ENCODE data around the gene GLRX3. TPM values are rescaled to one million over a fixed set of nuclear protein-coding genes. Genes with fewer than 3 reads are reported as not detected.

GLRX3 gene
- total RNA-seq, 1 experiment from 2014 or later: 188 TPM

DNA sequence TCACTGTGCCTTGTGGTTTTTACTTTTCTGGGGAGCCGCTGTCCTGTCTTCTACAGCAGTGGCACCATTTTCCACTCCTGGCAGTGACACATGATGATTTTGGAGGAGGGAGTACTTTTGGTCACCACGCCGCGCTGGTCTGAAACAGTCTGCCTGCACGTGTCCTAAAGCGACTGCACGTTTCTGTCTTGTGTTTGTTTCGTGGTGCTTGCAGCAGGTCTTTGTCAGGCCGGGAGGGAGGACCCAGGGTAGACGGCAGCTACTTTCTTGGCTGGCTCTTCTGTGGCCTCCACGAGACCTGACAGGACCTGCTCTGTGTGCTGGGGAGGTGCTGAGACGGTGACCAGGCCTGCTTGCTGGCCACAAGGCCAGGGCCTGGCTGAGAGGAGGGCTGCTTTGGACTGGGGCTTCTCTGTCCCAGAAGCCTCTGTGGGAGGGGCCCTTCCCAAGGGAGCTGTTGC lies 82.0 kb downstream of the GLRX3 start:
- Histone ChIP-seq H3K4me3 (ENCODE audit: low read depth in 2 of 2, low read length in 2 of 2) (no peak overlapping the region), H3K36me3 (ENCODE audit: control insufficient read depth, insufficient read depth, low read length) (no peaks in the 10 kb centered on the region), H3K27ac (ENCODE audit: low read length) (no peak overlapping the region), H3K9me3 (ENCODE audit: control insufficient read depth, insufficient read depth, low read depth, low read length) (no peaks in the 10 kb centered on the region), H3K27me3 (ENCODE audit: control insufficient read depth, insufficient read depth, low read length) (no peaks in the 10 kb centered on the region), H3K4me1 (ENCODE audit: control insufficient read depth, insufficient read depth, low read length) (no peaks in the 10 kb centered on the region)
- BruUV-seq (replicated peaks): no TSS peak
- intact Hi-C loops (cut with micrococcal nuclease; ENCODE audit: unreplicated experiment) (no loop called here), in situ Hi-C loops (cut with HindIII; ENCODE audit: low pct_unique_long_range_greater_than_20kb, low sequenced_read_pairs) (no loop called here)
- ChIA-PET POLR2A (no interaction called here), CTCF (no interaction called here)
- no peak for TF ChIP-seq TCF7L2 (IDR thresholded peaks at IDR 0.05; ENCODE audit: low read depth, low read length)
- TF ChIP-seq, protein P1, sequence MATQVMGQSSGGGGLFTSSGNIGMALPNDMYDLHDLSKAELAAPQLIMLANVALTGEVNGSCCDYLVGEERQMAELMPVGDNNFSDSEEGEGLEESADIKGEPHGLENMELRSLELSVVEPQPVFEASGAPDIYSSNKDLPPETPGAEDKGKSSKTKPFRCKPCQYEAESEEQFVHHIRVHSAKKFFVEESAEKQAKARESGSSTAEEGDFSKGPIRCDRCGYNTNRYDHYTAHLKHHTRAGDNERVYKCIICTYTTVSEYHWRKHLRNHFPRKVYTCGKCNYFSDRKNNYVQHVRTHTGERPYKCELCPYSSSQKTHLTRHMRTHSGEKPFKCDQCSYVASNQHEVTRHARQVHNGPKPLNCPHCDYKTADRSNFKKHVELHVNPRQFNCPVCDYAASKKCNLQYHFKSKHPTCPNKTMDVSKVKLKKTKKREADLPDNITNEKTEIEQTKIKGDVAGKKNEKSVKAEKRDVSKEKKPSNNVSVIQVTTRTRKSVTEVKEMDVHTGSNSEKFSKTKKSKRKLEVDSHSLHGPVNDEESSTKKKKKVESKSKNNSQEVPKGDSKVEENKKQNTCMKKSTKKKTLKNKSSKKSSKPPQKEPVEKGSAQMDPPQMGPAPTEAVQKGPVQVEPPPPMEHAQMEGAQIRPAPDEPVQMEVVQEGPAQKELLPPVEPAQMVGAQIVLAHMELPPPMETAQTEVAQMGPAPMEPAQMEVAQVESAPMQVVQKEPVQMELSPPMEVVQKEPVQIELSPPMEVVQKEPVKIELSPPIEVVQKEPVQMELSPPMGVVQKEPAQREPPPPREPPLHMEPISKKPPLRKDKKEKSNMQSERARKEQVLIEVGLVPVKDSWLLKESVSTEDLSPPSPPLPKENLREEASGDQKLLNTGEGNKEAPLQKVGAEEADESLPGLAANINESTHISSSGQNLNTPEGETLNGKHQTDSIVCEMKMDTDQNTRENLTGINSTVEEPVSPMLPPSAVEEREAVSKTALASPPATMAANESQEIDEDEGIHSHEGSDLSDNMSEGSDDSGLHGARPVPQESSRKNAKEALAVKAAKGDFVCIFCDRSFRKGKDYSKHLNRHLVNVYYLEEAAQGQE (IDR thresholded peaks at IDR 0.05; ENCODE audit: insufficient read depth in 1 of 2, low read depth in 2 of 2, low read length in 1 of 2): no peak
- no peak for TF ChIP-seq POLR2AphosphoS5 (IDR thresholded peaks at IDR 0.05; ENCODE audit: low read depth, low read length)
- no peak for TF ChIP-seq SIN3A (IDR thresholded peaks at IDR 0.05; ENCODE audit: borderline replicate concordance, insufficient read depth, low read depth, low read length)
- ATAC-seq (no peak), DNase-seq (ENCODE audit: low read depth, low spot score) (no peak)

DNA sequence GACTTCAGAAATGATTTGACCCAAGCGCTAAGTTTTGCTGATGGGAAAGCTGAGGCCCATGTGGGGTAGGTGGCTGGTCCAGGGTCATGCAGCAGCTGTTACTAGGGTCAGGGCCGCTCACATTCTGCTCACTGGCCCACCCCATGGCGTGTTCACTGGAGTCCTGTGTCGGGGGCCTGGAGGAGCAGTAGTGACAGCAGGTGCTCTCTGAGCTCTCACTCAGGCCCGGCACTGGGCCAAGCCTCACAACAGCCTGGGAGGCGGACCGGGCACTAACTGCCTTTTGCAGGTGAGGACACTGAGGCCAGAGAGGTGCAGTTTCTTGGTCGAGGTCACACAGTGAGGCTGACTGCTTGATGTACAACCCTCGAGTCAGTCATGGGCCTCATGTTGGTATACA lies 82.7 kb downstream of the GLRX3 start:
- CTCF ChIA-PET: no interaction called here
- no peak for DNase-seq (ENCODE audit: low read depth, low spot score)
- no TSS peak for BruUV-seq (replicated peaks)
- in situ Hi-C loops (cut with HindIII; ENCODE audit: low pct_unique_long_range_greater_than_20kb, low sequenced_read_pairs) (no loop called here), intact Hi-C loops (cut with micrococcal nuclease; ENCODE audit: unreplicated experiment) (no loop called here)
- TF ChIP-seq SIN3A (IDR thresholded peaks at IDR 0.05; ENCODE audit: borderline replicate concordance, insufficient read depth, low read depth, low read length): no peak
- no peak for TF ChIP-seq TCF7L2 (IDR thresholded peaks at IDR 0.05; ENCODE audit: low read depth, low read length)
- TF ChIP-seq, protein P1 (IDR thresholded peaks at IDR 0.05; ENCODE audit: insufficient read depth in 1 of 2, low read depth in 2 of 2, low read length in 1 of 2): no peak
- TF ChIP-seq POLR2AphosphoS5 (IDR thresholded peaks at IDR 0.05; ENCODE audit: low read depth, low read length): no peak
- TF ChIP-seq, protein P2, sequence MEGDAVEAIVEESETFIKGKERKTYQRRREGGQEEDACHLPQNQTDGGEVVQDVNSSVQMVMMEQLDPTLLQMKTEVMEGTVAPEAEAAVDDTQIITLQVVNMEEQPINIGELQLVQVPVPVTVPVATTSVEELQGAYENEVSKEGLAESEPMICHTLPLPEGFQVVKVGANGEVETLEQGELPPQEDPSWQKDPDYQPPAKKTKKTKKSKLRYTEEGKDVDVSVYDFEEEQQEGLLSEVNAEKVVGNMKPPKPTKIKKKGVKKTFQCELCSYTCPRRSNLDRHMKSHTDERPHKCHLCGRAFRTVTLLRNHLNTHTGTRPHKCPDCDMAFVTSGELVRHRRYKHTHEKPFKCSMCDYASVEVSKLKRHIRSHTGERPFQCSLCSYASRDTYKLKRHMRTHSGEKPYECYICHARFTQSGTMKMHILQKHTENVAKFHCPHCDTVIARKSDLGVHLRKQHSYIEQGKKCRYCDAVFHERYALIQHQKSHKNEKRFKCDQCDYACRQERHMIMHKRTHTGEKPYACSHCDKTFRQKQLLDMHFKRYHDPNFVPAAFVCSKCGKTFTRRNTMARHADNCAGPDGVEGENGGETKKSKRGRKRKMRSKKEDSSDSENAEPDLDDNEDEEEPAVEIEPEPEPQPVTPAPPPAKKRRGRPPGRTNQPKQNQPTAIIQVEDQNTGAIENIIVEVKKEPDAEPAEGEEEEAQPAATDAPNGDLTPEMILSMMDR (IDR thresholded peaks at IDR 0.05): no peak
- Histone ChIP-seq H3K27me3 (ENCODE audit: control insufficient read depth, insufficient read depth, low read length) (no peaks in the 10 kb centered on the region), H3K36me3 (ENCODE audit: control insufficient read depth, insufficient read depth, low read length) (no peaks in the 10 kb centered on the region), H3K27ac (ENCODE audit: low read length) (no peak overlapping the region), H3K4me1 (ENCODE audit: control insufficient read depth, insufficient read depth, low read length) (no peaks in the 10 kb centered on the region), H3K4me3 (ENCODE audit: low read depth in 2 of 2, low read length in 2 of 2) (no peak overlapping the region), H3K9me3 (ENCODE audit: control insufficient read depth, insufficient read depth, low read depth, low read length) (no peaks in the 10 kb centered on the region)
- ATAC-seq: no peak
- POLR2A ChIA-PET: no interaction called here

Data from Panc1 (cell line).